NCI-H187 treated with DMSO at 0.1 percent for 48 hours (cell line): ENCODE results near the gene ALK.

Experiments used
- DNase-seq: peaks from one replicate; lab custom pipeline; 2025; lab: John Stamatoyannopoulos, UW

The ALK gene

DNA sequence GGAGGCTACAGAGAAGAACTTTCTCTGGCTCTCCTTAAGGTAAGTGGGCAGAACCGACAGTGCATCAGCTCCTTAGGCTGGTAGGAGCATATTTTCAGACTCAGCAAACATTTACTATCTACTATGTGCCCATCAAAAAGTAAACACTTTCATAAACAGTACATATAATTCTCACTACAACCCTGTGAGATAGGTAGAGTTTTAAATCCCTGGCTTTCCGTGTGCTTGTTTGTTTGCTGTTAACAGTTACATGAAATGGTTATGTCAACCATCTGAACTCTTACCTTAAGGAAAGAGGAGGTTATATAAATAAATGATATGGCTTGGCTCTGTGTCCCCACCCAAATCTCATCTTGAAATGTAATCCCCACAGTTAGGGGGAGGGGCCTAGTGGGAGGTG is 310.1 kb downstream of the ALK start:
- DNase-seq = no peak

GRCh38 chr2:29610569-29610968 is 310.8 kb downstream of the ALK start:
- no peak for DNase-seq

- no peak for DNase-seq
These were observed 314.4 kb downstream of the ALK start for GRCh38 chr2:29607038-29607420.

DNA sequence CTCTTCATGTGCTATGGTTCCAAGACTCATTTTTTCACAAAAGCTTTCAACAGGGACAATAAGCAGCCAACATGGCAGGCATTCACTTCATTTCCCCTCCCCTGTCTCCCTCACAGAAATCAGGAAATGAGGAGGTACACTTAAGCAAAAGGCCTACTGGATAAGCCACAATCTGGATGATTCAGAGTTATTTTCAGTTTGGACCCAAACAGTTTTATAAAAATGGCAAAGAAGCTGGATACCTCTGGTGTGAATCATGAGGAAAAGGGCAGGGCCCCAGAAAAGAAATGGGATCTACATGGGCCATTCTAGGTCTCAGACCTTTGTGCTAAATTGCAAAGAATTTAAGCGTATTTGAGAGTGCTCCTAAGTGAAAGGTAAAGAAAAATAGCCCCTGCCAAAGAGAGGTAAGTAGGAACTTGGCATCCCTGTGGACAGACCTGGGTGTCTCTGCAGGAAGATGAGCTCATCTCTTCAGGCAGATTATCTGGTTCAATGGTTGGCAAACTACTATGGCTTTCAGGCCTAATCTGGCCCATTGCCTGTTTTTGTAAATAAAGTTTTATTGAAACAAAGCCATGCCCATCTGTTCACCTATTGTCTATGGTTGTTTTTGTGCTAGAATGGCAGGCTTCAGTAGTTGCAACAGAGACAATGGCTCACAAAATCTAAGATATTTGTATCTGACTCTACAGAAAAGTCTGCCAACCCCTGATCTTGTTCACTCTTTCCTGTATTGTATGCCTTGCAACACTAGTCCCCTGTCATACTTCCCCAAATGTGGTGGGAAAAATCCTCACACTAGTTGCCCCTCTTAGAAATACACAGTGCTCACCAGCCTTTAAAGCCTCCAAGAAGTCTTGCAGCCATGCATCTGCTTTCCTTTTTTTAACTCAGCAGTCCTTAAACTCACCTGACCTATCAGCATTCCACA is 315.0 kb downstream of the ALK start:
- DNase-seq = no peak

DNA sequence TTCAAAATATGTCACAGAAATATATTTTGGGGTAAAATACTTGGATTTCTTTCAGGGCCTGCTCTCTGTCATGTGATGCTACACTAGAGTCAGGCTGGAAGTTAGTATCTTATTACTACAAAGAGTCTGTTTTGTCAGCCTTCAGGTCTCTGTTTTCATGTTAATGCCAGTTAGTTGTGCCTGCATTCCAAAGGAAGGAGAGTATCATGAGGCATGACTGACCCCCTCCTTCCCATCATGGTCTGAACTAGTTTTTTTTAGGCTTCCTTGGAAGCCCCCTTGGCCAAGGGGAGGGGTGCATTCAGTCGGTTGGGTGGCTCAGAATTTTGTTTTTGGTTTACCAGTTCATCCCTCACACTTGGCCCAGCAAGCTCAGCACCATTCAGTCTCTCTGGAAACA is 318.0 kb downstream of the ALK start:
- DNase-seq = no peak

DNA sequence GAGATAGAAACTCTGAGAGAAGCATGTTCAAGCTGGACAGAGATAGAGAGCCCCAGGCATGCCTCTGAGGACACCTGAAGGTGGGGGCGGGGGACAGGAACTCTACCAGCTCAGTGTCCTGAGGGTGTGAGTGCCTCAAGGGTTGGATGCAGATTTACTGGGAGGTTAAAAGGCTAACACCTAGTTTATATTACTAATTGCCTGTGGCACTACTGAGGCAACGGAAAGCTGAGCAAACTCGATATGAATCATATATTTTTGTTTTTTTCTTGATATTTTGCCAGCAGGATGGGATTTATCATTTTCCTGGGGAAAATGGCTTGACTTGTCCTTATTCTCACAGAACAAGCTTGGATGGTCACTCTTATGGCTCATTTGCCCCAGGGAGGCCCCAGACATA is 319.5 kb downstream of the ALK start:
- DNase-seq = no peak

GRCh38 chr2:29601321-29601720 is 320.1 kb downstream of the ALK start:
- no peak for DNase-seq

DNA sequence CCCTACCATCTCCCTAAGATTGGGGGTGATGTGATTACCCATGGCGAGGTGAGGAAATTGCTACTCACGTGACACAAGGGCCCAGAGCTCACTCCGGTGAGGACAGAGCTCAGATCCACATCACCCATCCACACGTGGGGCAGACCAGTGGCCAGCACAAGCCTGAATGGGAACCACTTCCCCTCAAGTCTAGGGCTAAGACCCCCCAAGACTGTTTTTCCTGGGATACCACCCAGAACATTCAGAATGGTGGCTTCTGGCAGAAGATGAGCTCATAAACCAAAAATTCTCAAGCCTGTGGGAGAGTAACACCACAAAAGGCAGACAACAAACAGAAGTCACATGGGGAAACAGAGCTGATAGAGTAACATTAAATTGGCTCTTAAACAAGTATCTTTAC is 321.4 kb downstream of the ALK start:
- no peak for DNase-seq

- no peak for DNase-seq
These were observed 322.4 kb downstream of the ALK start for GRCh38 chr2:29598978-29599377.

DNA sequence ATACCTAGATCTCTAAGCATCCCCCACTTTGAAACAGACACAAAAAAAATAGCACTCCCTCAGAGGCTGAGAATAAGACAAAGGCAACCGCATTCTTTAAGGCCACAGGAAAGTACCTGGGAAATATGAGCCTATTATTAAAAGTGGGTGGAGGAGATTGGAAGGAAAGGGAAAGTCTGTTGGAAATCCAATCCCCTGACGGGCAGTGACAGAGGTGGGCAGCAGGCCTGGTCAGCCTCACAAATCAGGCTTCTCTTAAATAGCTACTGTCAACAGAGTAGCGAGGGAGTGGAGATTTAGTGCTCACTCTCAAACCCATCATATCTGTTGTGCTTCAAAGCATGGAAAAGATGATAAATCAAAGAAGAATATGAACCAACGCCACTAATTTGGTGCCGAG is 324.4 kb downstream of the ALK start:
- no peak for DNase-seq

- peak; percentile 20 for DNase-seq
These were observed 324.8 kb downstream of the ALK start for GRCh38 chr2:29596584-29596983.

- no peak for DNase-seq
These were observed 329.8 kb downstream of the ALK start for GRCh38 chr2:29591600-29591999.

DNA sequence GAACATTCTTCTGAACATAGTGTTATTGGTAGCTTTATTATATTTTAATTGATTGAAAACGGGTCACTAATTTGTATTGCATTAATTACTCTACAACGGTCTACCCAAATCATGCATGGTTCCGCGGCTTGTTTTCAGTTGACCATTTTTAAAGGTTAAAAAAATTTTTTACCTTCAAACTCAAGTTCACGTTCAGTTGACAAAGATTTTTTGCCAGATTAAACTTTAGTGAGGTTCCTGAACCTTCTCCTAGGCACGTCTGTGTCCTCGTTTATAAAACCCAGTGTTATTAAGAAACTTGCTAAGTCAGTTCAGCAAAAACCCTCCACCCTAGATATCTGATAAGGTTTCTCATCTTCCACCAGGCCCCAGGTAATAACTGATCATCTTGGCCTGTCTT is 331.2 kb downstream of the ALK start:
- no peak for DNase-seq

- DNase-seq = no peak
These were observed 331.8 kb downstream of the ALK start for GRCh38 chr2:29589440-29590103.

DNA sequence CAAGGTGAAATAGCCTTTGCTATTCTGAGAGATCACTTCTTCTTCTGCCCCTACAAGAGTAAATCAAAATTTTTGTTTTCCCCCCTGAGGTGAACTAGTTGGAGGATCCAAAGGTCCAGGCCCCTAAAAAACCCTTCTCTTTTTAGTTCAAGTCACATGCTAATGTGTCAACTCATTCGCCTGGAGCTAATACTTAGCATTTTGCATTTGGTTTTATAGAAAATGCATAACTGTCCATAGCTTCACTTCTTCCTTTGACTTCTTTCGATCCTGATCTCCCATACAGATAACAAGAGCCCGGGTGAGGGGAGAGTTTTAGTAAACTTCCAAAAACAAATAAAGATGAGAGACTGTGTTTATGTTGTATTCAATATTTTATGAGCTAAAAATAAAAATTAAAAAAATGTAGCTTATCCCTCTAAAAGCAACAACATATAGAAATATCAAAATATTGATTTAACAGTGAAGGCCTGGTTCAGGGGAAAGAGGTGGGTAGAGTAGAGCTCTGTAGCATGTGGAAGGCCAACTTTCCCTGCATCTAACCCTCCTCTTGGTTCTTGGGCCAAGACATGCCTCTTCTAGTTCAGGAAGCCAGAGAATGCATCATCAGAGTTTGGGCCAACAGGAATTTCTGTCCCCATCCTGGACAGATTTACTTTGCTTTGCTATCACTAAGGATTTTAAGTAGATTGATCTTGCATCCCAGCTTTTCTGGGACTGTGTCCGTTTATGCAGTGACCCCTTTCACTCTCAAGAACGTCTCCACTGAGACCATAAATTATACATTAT is 333.8 kb downstream of the ALK start:
- no peak for DNase-seq

- no peak for DNase-seq
These were observed 334.5 kb downstream of the ALK start for GRCh38 chr2:29586919-29587318.

DNA sequence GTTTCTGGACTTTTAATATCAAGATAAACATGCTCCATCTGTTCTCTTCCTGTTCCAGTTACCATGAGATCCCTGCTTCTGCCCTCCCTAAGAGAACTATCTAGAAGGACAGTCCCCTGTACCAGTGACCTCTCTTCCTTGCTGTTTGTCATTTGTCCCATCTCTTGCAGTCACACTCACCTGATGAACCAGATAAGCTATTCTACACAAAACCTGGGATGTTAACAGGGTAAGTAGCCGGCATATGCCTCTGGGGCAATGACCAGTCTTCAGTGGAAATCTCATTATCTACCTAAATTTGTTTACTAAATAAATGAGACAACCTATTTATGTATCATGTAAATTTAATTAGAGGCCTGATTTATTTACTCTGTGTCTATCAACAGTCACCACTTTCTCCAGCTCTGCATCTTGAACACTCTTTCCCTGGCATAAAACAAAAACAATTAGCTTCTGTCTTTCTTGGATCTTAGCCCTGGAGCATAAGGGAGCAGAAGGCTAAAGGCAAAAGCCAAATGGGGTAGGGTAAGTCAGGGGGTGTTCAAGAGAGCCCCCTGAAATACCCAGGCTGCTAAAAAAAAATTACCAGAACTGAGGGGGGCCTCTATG is 337.7 kb downstream of the ALK start:
- DNase-seq = no peak

- DNase-seq = no peak
These were observed 338.3 kb downstream of the ALK start for GRCh38 chr2:29583104-29583503.

DNA sequence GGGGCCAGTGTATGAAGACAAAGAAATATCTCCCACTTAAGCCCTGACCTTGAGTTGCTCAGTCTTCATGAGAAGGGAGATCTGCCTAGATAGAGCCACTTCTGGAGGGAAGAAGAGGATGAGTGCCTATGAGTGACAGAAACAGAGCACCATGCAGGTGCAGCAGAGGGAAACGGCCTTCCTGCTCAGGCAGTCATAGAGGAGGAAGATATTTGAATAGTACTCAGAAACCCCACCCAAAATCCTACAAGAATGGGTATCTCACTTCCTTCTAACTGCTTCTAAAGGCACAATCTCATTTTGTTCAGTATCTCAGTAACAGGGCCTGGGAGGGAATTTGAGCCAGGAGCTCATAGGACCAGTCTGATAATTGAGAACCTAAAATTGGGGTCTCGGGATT is 339.3 kb downstream of the ALK start:
- DNase-seq = peak; percentile 73

- no peak for DNase-seq
These were observed 341.2 kb downstream of the ALK start for GRCh38 chr2:29580223-29580622.

DNA sequence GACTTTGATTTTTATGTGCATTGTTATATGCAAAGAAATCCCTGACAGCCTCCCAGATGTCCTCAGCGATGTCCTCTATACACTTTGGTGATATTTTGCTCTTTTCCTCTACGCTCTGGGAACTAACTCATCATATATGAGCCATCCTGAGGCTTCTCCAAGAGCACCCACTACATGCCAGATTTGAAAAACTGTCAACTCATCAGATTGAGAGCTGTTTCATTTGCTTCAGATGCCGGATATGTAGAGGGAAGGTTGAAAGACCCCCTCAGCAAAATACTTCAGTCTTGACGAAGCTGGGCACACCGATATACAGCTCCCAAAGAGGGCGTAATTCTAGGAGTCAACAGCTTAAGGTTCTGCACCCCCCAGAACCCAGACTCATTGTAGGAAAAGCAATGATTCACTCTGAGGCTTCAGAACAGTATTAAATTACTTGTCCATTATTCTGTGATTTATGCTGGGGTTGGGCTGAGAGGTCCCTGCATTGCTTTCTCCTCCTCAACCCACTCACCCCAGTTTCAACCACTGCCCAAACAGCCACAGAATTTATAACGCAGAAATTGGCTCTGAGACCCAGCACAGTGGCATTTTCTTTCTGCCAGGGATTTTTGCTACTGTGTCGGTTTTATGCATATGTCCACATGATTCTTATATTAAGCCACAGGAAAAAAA is 341.8 kb downstream of the ALK start:
- no peak for DNase-seq
